GM23338 (cell line): ENCODE measurements around the gene FARS2. TPM values are rescaled to one million over a fixed set of nuclear protein-coding genes. Genes with fewer than 3 reads are reported as not detected.

ENCODE experiments used
- ATAC-seq: fragments of 200-7000 bp; cut with Tn5 transposase; 3 replicates; pipeline ENCODE4 v1.9.1; 2020
- DNase-seq: peaks from one replicate; pipeline ENCODE4 v3.0.0-alpha.2; 2015; ENCODE audit warnings: low spot score
- H2AFZ ChIP-seq: fragments of 200-600 bp; sonication (generic); 2 replicates; pipeline ENCODE4 v1.8.0; 2016; ENCODE audit warnings: antibody characterized with exemption, mild to moderate bottlenecking, moderate library complexity
- H3F3A ChIP-seq: fragments of 200-600 bp; sonication (generic); replicated peaks from 2 replicates; pipeline ENCODE4 v1.8.0; 2017; ENCODE audit warnings: antibody characterized with exemption, mixed run types, low read depth
- H3K27ac ChIP-seq: fragments of 200-600 bp; sonication (generic); 2 replicates; pipeline ENCODE4 v1.6.1; 2016; ENCODE audit warnings: low read depth
- H3K27me3 ChIP-seq: fragments of 200-600 bp; sonication (generic); 2 replicates; pipeline ENCODE4 v1.8.0; 2016; ENCODE audit warnings: mild to moderate bottlenecking, mixed run types, moderate library complexity; ENCODE audit not compliant: insufficient read depth
- H3K36me3 ChIP-seq: fragments of 200-600 bp; sonication (generic); 2 replicates; pipeline ENCODE4 v1.8.0; 2016; ENCODE audit warnings: mild to moderate bottlenecking; ENCODE audit not compliant: insufficient read depth
- H3K4me1 ChIP-seq: fragments of 200-600 bp; sonication (generic); 2 replicates; pipeline ENCODE4 v1.8.0; 2016; ENCODE audit warnings: mild to moderate bottlenecking, moderate library complexity; ENCODE audit not compliant: insufficient read depth
- H3K4me2 ChIP-seq: fragments of 200-600 bp; sonication (generic); 2 replicates; pipeline ENCODE4 v1.7.1; 2017; ENCODE audit warnings: mixed run types
- H3K4me3 ChIP-seq: fragments of 200-600 bp; sonication (generic); 2 replicates; pipeline ENCODE4 v1.6.1; 2016; ENCODE audit warnings: mixed run types
- H3K79me2 ChIP-seq: fragments of 200-600 bp; sonication (generic); replicated peaks from 2 replicates; pipeline ENCODE4 v1.8.0; 2017; ENCODE audit warnings: mild to moderate bottlenecking; ENCODE audit not compliant: insufficient read depth
- H3K9me2 ChIP-seq: fragments of 200-600 bp; sonication (generic); 2 replicates; pipeline ENCODE4 v1.8.0; 2017; ENCODE audit not compliant: insufficient read depth
- H4K20me1 ChIP-seq: fragments of 200-600 bp; sonication (generic); replicated peaks from 2 replicates; pipeline ENCODE4 v1.8.0; 2017; ENCODE audit warnings: mild to moderate bottlenecking; ENCODE audit not compliant: insufficient read depth
- H3K27ac Mint-ChIP-seq: 2 replicates; pipeline ENCODE4 v1.8.0; 2020; ENCODE audit warnings: inconsistent platforms, mild to moderate bottlenecking, moderate library complexity, mixed read lengths
- H3K27me3 Mint-ChIP-seq: 3 replicates; pipeline ENCODE4 v1.8.0; 2022; ENCODE audit warnings: low read depth, mild to moderate bottlenecking, moderate library complexity, mixed read lengths, inconsistent platforms; ENCODE audit not compliant: insufficient read depth, poor library complexity
- H3K36me3 Mint-ChIP-seq: 3 replicates; pipeline ENCODE4 v1.8.0; 2021; ENCODE audit warnings: low read depth, mild to moderate bottlenecking, inconsistent platforms, moderate library complexity, mixed read lengths
- H3K4me1 Mint-ChIP-seq: 3 replicates; pipeline ENCODE4 v1.8.0; 2020; ENCODE audit warnings: mild to moderate bottlenecking, inconsistent platforms, mixed read lengths
- H3K4me3 Mint-ChIP-seq: 3 replicates; pipeline ENCODE4 v1.8.0; 2021; ENCODE audit warnings: moderate library complexity, mild to moderate bottlenecking, inconsistent platforms, mixed read lengths
- H3K9me3 Mint-ChIP-seq: 3 replicates; pipeline ENCODE4 v1.8.0; 2020; ENCODE audit warnings: moderate library complexity, mild to moderate bottlenecking, inconsistent platforms, mixed read lengths
- CREB1 ChIP-seq: fragments of 250-450 bp; sonication (Bioruptor Pico); IDR thresholded peaks from 2 replicates; pipeline ENCODE4 v1.5.0; 2020; ENCODE audit warnings: low read depth, mild to moderate bottlenecking, moderate library complexity
- EZH2 ChIP-seq: fragments of 200-600 bp; sonication (generic); IDR thresholded peaks from one replicate; pipeline ENCODE4 v1.8.0; 2017; ENCODE audit warnings: antibody characterized with exemption, mild to moderate bottlenecking, low read depth; ENCODE audit not compliant: unreplicated experiment
- EZH2phosphoT487 ChIP-seq: fragments of 200-600 bp; sonication (generic); IDR thresholded peaks from one replicate; pipeline ENCODE4 v1.8.1; 2018; ENCODE audit warnings: antibody characterized with exemption; ENCODE audit not compliant: unreplicated experiment
- JUNB ChIP-seq: IDR thresholded peaks from one replicate; pipeline ENCODE4 v1.6.1; 2016; ENCODE audit warnings: antibody characterized with exemption; ENCODE audit not compliant: unreplicated experiment
- NANOG ChIP-seq: IDR thresholded peaks from 2 replicates; pipeline ENCODE4 v1.6.1; 2016; ENCODE audit warnings: antibody characterized with exemption, borderline replicate concordance
- POLR2AphosphoS5 ChIP-seq: IDR thresholded peaks from 2 replicates; pipeline ENCODE4 v1.6.1; 2016; ENCODE audit warnings: antibody characterized with exemption, low read depth
- STAT1 ChIP-seq: IDR thresholded peaks from one replicate; pipeline ENCODE4 v1.6.1; 2016; ENCODE audit warnings: antibody characterized with exemption; ENCODE audit not compliant: unreplicated experiment
- ZNF114 ChIP-seq: fragments of 250-450 bp; sonication (Bioruptor Pico); IDR thresholded peaks from 2 replicates; pipeline ENCODE4 v1.5.0; 2020; ENCODE audit warnings: mild to moderate bottlenecking, moderate library complexity
- ZNF331 ChIP-seq: fragments of 250-450 bp; sonication (Bioruptor Pico); IDR thresholded peaks from 2 replicates; pipeline ENCODE4 v1.5.0; 2020; ENCODE audit warnings: low read depth, mild to moderate bottlenecking, moderate library complexity
- polyA plus RNA-seq: library from polyadenylated mRNA; unstranded; fragments of >200 nt; fragmentation: Nextera tagmentation; extraction: Ambion mirVana; gene quantifications from 2 replicates; pipeline ENCODE4 v1.2.1, GENCODE V29; 2016
- total RNA-seq: library from RNA; depleted of rRNA; stranded (reverse); fragments of >200 nt; shearing (Covaris generic); gene quantifications from 2 replicates; pipeline ENCODE4 v1.2.3, GENCODE V29; 2014
- TF ChIP-seq, protein P1 (sequence below): IDR thresholded peaks from one replicate; pipeline ENCODE4 v1.6.1; 2018; ENCODE audit warnings: antibody characterized with exemption; ENCODE audit not compliant: unreplicated experiment
- TF ChIP-seq, protein P2 (sequence below): fragments of 250-450 bp; sonication (Bioruptor Pico); IDR thresholded peaks from 2 replicates; pipeline ENCODE4 v1.5.0; 2020; ENCODE audit warnings: mild to moderate bottlenecking, moderate library complexity
- TF ChIP-seq, protein P3 (sequence below), 2 experiments: fragments of 200-600 bp in 1 of 2; sonication (generic) in 1 of 2; conservative IDR thresholded peaks; 2 replicates each; pipeline versions ENCODE4 v1.5.1 to v1.6.1; 2016 to 2017; ENCODE audit warnings: antibody characterized with exemption in 2 of 2, low read depth in 2 of 2, mild to moderate bottlenecking in 2 of 2, moderate library complexity in 1 of 2
- TF ChIP-seq, protein P4 (sequence below): IDR thresholded peaks from 2 replicates; pipeline ENCODE4 v1.6.1; 2016; ENCODE audit warnings: antibody characterized with exemption

Gene FARS2
- total and polyA plus RNA-seq, 2 experiments from 2014 or later = 7.6 to 19.0 TPM

DNA sequence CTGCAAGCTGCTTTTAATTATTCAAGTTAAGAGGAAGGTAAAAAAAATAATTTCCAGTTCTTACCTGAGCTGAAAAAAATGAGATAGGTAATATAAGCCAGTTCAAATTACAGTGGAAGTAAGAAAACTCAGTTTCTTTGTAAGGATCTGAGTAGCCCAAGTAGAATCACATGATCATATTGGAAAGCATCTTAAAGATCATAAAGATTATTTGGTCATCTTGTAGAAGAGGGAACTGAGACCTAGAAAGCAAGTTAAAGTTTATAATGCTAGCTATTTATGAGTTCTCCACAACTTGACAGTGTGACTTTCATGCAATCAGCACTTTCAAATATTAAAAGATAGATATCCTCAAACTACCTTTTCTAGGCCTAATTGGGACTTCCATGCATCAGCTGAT, 80.5 kb downstream of the FARS2 start:
- Mint-ChIP-seq H3K4me3 (no peak overlapping the region), H3K27me3 (no peaks in the 10 kb centered on the region), H3K36me3 (no peaks in the 10 kb centered on the region), H3K9me3 (no peaks in the 10 kb centered on the region), H3K4me1 (peaks cover 5% of the 10 kb centered on the region; the same call in 2 of the 3 replicates), H3K27ac (no peak overlapping the region)
- TF ChIP-seq EZH2 (no peak), EZH2phosphoT487 (no peak), NANOG (no peak), POLR2AphosphoS5 (no peak), JUNB (no peak), CREB1 (CRISPR knock-in tag) (no peak), ZNF114 (CRISPR knock-in tag) (no peak), ZNF331 (no peak), STAT1 (no peak)
- TF ChIP-seq, protein P1, sequence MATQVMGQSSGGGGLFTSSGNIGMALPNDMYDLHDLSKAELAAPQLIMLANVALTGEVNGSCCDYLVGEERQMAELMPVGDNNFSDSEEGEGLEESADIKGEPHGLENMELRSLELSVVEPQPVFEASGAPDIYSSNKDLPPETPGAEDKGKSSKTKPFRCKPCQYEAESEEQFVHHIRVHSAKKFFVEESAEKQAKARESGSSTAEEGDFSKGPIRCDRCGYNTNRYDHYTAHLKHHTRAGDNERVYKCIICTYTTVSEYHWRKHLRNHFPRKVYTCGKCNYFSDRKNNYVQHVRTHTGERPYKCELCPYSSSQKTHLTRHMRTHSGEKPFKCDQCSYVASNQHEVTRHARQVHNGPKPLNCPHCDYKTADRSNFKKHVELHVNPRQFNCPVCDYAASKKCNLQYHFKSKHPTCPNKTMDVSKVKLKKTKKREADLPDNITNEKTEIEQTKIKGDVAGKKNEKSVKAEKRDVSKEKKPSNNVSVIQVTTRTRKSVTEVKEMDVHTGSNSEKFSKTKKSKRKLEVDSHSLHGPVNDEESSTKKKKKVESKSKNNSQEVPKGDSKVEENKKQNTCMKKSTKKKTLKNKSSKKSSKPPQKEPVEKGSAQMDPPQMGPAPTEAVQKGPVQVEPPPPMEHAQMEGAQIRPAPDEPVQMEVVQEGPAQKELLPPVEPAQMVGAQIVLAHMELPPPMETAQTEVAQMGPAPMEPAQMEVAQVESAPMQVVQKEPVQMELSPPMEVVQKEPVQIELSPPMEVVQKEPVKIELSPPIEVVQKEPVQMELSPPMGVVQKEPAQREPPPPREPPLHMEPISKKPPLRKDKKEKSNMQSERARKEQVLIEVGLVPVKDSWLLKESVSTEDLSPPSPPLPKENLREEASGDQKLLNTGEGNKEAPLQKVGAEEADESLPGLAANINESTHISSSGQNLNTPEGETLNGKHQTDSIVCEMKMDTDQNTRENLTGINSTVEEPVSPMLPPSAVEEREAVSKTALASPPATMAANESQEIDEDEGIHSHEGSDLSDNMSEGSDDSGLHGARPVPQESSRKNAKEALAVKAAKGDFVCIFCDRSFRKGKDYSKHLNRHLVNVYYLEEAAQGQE = no peak
- TF ChIP-seq, protein P2, sequence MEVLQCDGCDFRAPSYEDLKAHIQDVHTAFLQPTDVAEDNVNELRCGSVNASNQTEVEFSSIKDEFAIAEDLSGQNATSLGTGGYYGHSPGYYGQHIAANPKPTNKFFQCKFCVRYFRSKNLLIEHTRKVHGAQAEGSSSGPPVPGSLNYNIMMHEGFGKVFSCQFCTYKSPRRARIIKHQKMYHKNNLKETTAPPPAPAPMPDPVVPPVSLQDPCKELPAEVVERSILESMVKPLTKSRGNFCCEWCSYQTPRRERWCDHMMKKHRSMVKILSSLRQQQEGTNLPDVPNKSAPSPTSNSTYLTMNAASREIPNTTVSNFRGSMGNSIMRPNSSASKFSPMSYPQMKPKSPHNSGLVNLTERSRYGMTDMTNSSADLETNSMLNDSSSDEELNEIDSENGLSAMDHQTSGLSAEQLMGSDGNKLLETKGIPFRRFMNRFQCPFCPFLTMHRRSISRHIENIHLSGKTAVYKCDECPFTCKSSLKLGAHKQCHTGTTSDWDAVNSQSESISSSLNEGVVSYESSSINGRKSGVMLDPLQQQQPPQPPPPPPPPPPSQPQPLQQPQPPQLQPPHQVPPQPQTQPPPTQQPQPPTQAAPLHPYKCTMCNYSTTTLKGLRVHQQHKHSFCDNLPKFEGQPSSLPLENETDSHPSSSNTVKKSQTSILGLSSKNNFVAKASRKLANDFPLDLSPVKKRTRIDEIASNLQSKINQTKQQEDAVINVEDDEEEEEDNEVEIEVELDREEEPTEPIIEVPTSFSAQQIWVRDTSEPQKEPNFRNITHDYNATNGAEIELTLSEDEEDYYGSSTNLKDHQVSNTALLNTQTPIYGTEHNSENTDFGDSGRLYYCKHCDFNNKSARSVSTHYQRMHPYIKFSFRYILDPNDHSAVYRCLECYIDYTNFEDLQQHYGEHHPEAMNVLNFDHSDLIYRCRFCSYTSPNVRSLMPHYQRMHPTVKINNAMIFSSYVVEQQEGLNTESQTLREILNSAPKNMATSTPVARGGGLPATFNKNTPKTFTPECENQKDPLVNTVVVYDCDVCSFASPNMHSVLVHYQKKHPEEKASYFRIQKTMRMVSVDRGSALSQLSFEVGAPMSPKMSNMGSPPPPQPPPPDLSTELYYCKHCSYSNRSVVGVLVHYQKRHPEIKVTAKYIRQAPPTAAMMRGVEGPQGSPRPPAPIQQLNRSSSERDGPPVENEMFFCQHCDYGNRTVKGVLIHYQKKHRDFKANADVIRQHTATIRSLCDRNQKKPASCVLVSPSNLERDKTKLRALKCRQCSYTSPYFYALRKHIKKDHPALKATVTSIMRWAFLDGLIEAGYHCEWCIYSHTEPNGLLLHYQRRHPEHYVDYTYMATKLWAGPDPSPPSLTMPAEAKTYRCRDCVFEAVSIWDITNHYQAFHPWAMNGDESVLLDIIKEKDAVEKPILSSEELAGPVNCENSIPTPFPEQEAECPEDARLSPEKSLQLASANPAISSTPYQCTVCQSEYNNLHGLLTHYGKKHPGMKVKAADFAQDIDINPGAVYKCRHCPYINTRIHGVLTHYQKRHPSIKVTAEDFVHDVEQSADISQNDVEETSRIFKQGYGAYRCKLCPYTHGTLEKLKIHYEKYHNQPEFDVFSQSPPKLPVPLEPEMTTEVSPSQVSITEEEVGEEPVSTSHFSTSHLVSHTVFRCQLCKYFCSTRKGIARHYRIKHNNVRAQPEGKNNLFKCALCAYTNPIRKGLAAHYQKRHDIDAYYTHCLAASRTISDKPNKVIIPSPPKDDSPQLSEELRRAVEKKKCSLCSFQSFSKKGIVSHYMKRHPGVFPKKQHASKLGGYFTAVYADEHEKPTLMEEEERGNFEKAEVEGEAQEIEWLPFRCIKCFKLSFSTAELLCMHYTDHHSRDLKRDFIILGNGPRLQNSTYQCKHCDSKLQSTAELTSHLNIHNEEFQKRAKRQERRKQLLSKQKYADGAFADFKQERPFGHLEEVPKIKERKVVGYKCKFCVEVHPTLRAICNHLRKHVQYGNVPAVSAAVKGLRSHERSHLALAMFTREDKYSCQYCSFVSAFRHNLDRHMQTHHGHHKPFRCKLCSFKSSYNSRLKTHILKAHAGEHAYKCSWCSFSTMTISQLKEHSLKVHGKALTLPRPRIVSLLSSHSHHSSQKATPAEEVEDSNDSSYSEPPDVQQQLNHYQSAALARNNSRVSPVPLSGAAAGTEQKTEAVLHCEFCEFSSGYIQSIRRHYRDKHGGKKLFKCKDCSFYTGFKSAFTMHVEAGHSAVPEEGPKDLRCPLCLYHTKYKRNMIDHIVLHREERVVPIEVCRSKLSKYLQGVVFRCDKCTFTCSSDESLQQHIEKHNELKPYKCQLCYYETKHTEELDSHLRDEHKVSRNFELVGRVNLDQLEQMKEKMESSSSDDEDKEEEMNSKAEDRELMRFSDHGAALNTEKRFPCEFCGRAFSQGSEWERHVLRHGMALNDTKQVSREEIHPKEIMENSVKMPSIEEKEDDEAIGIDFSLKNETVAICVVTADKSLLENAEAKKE (CRISPR knock-in tag) = no peak
- TF ChIP-seq, protein P3, sequence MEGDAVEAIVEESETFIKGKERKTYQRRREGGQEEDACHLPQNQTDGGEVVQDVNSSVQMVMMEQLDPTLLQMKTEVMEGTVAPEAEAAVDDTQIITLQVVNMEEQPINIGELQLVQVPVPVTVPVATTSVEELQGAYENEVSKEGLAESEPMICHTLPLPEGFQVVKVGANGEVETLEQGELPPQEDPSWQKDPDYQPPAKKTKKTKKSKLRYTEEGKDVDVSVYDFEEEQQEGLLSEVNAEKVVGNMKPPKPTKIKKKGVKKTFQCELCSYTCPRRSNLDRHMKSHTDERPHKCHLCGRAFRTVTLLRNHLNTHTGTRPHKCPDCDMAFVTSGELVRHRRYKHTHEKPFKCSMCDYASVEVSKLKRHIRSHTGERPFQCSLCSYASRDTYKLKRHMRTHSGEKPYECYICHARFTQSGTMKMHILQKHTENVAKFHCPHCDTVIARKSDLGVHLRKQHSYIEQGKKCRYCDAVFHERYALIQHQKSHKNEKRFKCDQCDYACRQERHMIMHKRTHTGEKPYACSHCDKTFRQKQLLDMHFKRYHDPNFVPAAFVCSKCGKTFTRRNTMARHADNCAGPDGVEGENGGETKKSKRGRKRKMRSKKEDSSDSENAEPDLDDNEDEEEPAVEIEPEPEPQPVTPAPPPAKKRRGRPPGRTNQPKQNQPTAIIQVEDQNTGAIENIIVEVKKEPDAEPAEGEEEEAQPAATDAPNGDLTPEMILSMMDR (conservative IDR thresholded peaks at IDR 0.05; ENCODE audit: low read depth in 2 of 2) = no peak
- TF ChIP-seq, protein P4, sequence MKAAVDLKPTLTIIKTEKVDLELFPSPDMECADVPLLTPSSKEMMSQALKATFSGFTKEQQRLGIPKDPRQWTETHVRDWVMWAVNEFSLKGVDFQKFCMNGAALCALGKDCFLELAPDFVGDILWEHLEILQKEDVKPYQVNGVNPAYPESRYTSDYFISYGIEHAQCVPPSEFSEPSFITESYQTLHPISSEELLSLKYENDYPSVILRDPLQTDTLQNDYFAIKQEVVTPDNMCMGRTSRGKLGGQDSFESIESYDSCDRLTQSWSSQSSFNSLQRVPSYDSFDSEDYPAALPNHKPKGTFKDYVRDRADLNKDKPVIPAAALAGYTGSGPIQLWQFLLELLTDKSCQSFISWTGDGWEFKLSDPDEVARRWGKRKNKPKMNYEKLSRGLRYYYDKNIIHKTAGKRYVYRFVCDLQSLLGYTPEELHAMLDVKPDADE = no peak
- Histone ChIP-seq H3K4me3 (no peak overlapping the region), H3K27me3 (no peaks in the 10 kb centered on the region), H3F3A (no peaks in the 10 kb centered on the region), H3K4me1 (no peaks in the 10 kb centered on the region), H3K9me2 (no peaks in the 10 kb centered on the region), H3K36me3 (no peaks in the 10 kb centered on the region), H3K27ac (no peak overlapping the region), H3K4me2 (no peak overlapping the region), H2AFZ (no peak overlapping the region), H4K20me1 (0 out of 2 replicates have a peak, but pooled peaks cover 3% of the 10 kb centered on the region), H3K79me2 (no peaks in the 10 kb centered on the region)
- ATAC-seq (no peak), DNase-seq (no peak)
